ENCODE results near the gene SNTG2.
"Not testable (repeated sequence)": the region's sequence is repeated elsewhere in the genome, so short reads cannot be mapped to it uniquely, and the experiment has no call there.

Gene SNTG2

GRCh38 chr2:1101982-1102590 lies 151.4 kb downstream of the SNTG2 start:
- DNase-seq = no peak

GRCh38 chr2:1104364-1104763 lies 153.7 kb downstream of the SNTG2 start:
- DNase-seq = no peak

GRCh38 chr2:1106344-1106743 lies 155.7 kb downstream of the SNTG2 start:
- not testable (repeated sequence) for DNase-seq

GRCh38 chr2:1115843-1116539 lies 165.3 kb downstream of the SNTG2 start:
- no peak for DNase-seq

GRCh38 chr2:1117569-1117968 lies 166.9 kb downstream of the SNTG2 start:
- DNase-seq = no peak

GRCh38 chr2:1125217-1125616 lies 174.6 kb downstream of the SNTG2 start:
- no peak for DNase-seq

- no peak for DNase-seq
Observed at GRCh38 chr2:1125633-1126370, 175.2 kb downstream of the SNTG2 start.

GRCh38 chr2:1129982-1130381 lies 179.3 kb downstream of the SNTG2 start:
- no peak for DNase-seq

- DNase-seq = no peak
Observed at GRCh38 chr2:1130922-1131321, 180.3 kb downstream of the SNTG2 start.

- no peak for DNase-seq
Observed at GRCh38 chr2:1132328-1132969, 181.8 kb downstream of the SNTG2 start.

GRCh38 chr2:1133896-1134295 lies 183.2 kb downstream of the SNTG2 start:
- DNase-seq = not testable (repeated sequence)

- no peak for DNase-seq
Observed at GRCh38 chr2:1134629-1135028, 184.0 kb downstream of the SNTG2 start.

- no peak for DNase-seq
Observed at GRCh38 chr2:1136067-1136466, 185.4 kb downstream of the SNTG2 start.

GRCh38 chr2:1136846-1137245 lies 186.2 kb downstream of the SNTG2 start:
- DNase-seq = no peak

GRCh38 chr2:1137264-1137663 lies 186.6 kb downstream of the SNTG2 start:
- DNase-seq = no peak

GRCh38 chr2:1137913-1138391 lies 187.3 kb downstream of the SNTG2 start:
- no peak for DNase-seq

GRCh38 chr2:1140389-1141003 lies 189.8 kb downstream of the SNTG2 start:
- DNase-seq = peak; percentile 20

- no peak for DNase-seq
Observed at GRCh38 chr2:1141079-1141478, 190.4 kb downstream of the SNTG2 start.

GRCh38 chr2:1143129-1143528 lies 192.5 kb downstream of the SNTG2 start:
- DNase-seq = no peak

GRCh38 chr2:1147873-1148612 lies 197.4 kb downstream of the SNTG2 start:
- DNase-seq = no peak

GRCh38 chr2:1150724-1151511 lies 200.3 kb downstream of the SNTG2 start:
- DNase-seq = no peak

Data from suppressor macrophage treated with lipopolysaccharide for 4 hours (primary cell).